NCI-H510A (cell line): ENCODE data around the gene DCDC2C.
A peak's percentile ranks its signal among the peaks of the same experiment; 100 is the strongest.

Source experiments
- DNase-seq: peaks from one replicate; lab custom pipeline; 2025; lab: John Stamatoyannopoulos, UW

Gene DCDC2C

GRCh38 chr2:3747032-3747654 is 43.8 kb downstream of the DCDC2C start:
- DNase-seq: no peak

GRCh38 chr2:3747826-3748225 is 44.5 kb downstream of the DCDC2C start:
- DNase-seq: no peak

DNA sequence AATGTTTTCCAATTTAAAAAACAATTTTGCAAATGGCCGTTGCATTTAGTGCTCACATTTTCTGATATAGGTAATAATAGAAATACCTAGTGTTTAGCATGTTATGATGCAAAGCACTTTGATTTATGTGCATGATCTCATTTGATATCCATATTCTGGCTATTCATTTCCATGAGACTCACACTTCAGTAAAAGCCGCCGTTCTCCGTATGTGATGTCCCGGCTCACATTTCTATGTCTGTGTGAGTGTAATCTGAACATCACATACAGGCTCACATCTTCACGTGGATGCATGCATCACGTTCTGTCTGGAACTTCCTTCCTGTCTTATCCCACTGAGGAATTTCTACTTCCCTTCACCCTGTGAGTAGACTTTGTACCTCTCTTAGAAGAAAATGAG is 45.8 kb downstream of the DCDC2C start:
- no peak for DNase-seq

GRCh38 chr2:3751251-3751650 is 47.9 kb downstream of the DCDC2C start:
- no peak for DNase-seq

GRCh38 chr2:3751806-3752205 is 48.4 kb downstream of the DCDC2C start:
- no peak for DNase-seq

DNA sequence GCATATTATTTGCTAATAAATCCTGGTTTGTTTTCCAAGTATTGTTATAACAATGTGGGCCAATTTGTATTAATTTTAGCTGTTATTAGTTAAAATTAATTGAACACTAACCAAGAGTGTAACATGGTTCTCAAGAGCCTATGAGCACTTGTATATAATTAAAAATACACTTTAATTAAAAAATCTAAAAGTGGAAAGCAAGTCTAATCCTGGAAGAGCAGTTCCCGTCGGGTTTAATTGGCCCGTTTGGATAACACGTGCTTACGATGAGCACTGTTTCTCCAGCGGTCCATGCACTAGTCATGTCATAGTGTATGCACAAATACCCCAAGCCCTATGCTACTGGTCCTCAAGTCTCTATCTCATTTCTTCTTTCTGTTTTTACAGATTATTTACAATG is 49.0 kb downstream of the DCDC2C start:
- DNase-seq: no peak

GRCh38 chr2:3753561-3753960 is 50.2 kb downstream of the DCDC2C start:
- no peak for DNase-seq

- DNase-seq: no peak
These were observed 50.9 kb downstream of the DCDC2C start for GRCh38 chr2:3754280-3754679.

DNA sequence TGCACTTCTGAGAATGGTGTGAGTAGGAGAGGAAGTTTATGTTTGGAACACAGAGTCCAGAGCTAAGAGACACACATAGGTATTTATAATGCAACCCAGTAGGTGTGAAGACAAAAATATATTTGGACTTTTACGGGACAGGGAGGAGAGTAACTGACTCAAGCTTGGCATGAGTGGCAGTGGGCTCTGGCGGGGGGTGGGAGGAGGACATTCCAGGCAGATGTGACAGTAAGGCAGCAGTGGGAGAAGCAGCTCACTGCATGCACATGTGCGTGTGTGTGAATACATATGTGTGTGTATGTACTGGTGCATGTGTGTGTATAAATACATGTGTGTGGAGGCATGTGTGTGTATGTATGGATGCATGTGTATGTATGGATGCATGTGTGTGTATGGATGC is 51.4 kb downstream of the DCDC2C start:
- no peak for DNase-seq

- no peak for DNase-seq
These were observed 51.9 kb downstream of the DCDC2C start for GRCh38 chr2:3755277-3755676.

GRCh38 chr2:3756306-3756705 is 52.9 kb downstream of the DCDC2C start:
- peak; percentile 61 for DNase-seq

- DNase-seq: no peak
These were observed 55.5 kb downstream of the DCDC2C start for GRCh38 chr2:3758906-3759305.

DNA sequence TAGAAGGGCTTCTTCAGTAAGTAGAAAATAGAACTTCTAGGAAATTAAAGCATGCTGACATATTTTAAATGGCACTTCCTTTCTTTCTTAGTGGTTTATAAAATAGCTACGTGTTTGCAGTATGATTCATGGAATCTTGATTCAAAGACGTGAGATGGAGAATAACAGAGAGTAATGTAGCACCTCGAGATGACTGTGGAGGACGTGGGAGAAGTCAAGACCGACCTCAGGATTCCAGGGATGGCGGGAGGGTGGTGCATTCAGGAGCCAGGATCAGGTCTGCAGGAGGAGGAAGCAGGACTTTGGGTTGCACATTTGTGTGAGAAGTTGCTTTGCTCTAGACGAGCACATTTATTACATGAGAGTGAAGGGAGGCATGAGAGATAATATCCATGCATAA is 56.0 kb downstream of the DCDC2C start:
- DNase-seq: no peak

GRCh38 chr2:3759761-3760160 is 56.4 kb downstream of the DCDC2C start:
- DNase-seq: no peak

GRCh38 chr2:3761272-3761671 is 57.9 kb downstream of the DCDC2C start:
- no peak for DNase-seq

- DNase-seq: no peak
These were observed 59.5 kb downstream of the DCDC2C start for GRCh38 chr2:3762771-3763447.

DNA sequence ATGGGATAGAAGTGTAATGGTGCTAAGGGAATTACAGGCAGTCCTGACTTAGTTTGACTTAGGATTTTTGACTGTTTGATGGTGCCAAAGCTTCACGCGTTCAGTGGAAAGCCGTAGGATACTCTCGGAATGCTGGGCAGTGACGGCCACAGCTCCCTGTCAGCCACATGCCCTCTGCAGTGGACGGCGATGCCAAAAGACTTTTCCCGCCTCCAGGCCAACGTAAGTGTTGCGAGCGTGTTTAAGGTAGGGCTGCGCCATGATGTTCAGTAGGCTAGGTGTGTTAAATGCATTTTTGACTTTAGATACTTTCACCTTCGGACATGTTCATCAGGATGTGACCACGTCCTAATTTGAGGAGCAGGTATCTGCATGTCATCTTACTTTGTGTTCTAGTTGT is 63.4 kb downstream of the DCDC2C start:
- no peak for DNase-seq

DNA sequence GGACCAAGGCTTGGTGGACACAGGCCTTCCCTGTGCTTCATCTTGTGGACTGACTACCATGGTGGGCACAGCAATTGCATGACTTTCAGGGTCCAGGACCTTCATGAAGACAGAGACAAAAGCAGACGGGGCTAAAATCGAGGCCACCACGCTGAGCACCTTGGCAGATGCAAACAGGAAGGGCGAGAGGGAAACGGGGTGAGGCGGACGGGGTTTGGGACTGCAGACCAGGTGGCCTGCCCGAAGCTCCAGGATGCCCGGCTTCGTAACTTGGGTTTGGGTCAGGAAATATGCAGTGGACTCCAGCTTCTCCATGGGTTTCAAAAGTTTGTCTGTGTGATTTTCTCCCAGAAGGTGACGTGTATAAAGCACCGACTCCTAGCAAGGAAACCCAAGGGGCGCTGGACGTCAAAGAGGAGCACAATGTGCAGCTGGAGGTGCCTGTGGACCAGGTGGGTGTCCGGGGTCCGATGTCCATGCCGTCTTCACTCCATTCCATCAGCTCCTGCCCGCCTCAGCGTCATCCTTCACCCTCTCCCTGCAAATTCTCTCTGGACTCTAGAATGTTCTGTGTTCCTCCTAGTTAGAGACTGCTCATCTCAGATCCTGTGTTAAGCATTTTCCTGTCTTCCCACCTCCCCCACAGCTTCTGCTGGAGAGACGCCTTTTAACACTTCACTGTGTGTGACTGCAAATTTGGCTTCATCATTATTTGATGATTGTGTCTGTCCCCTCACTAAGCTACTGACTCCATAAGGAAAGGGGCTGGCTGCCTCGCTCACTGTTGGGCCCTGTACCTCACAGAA is 65.8 kb downstream of the DCDC2C start:
- DNase-seq: no peak

GRCh38 chr2:3769766-3770165 is 66.4 kb downstream of the DCDC2C start:
- DNase-seq: no peak

GRCh38 chr2:3770724-3771415 is 67.5 kb downstream of the DCDC2C start:
- DNase-seq: no peak

- DNase-seq: no peak
These were observed 68.2 kb downstream of the DCDC2C start for GRCh38 chr2:3771576-3771975.

GRCh38 chr2:3774336-3774735 is 71.0 kb downstream of the DCDC2C start:
- no peak for DNase-seq

DNA sequence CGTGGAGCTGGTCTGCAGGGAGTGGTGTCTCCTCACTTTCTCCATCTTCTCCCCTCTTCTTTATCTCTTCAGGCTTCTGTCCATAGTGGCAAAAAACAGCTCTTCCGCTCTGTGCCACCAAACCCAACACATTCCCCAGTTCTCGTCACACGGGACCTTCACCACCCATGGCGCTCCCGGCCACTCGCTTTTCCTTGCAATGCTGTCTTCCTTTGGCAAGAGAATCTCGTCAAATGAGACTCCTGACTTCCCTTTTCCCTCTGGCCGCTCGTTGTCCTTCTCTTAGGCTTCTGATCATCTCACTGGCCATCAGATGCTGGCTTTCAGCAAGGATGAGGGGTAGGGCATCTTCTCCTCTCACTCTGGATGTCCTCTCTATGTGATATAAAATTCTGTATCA is 72.9 kb downstream of the DCDC2C start:
- no peak for DNase-seq
